ENCODE data around the gene CATSPERD. TPM values are rescaled to one million over a fixed set of nuclear protein-coding genes. Genes with fewer than 3 reads are reported as not detected.

Gene CATSPERD
- total and polyA plus RNA-seq, 2 of the 4 experiments (the other 2 are of a cell fraction) = not detected

DNA sequence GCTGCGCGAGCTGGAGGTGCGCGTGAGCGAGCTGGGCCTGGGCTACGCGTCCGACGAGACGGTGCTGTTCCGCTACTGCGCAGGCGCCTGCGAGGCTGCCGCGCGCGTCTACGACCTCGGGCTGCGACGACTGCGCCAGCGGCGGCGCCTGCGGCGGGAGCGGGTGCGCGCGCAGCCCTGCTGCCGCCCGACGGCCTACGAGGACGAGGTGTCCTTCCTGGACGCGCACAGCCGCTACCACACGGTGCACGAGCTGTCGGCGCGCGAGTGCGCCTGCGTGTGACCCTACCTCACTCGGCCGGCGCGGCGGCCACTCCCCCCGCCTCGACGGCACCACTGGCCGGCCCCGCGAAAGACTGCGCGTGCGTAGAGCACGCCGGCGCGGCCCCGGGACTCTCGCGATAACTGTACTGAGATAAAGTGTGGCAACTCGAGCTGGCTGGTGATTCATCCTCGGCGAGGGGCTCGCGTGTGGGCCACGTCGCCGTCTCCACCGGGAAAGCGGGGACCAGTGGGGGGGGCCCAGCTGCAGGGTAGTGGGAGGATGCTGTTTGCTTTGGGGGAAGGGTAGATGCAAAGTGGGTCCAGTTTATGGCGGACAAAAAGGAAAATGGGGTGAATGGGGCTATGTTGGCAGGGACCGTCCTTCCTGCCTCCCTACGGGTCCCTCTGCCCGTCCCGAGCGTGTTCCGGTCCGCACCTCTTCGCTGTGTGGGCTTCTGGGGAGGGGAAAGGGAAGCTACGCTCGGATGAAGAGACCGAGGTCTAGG lies 107.6 kb downstream of the CATSPERD start (continued):
- TF ChIP-seq, protein P1, sequence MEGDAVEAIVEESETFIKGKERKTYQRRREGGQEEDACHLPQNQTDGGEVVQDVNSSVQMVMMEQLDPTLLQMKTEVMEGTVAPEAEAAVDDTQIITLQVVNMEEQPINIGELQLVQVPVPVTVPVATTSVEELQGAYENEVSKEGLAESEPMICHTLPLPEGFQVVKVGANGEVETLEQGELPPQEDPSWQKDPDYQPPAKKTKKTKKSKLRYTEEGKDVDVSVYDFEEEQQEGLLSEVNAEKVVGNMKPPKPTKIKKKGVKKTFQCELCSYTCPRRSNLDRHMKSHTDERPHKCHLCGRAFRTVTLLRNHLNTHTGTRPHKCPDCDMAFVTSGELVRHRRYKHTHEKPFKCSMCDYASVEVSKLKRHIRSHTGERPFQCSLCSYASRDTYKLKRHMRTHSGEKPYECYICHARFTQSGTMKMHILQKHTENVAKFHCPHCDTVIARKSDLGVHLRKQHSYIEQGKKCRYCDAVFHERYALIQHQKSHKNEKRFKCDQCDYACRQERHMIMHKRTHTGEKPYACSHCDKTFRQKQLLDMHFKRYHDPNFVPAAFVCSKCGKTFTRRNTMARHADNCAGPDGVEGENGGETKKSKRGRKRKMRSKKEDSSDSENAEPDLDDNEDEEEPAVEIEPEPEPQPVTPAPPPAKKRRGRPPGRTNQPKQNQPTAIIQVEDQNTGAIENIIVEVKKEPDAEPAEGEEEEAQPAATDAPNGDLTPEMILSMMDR (conservative IDR thresholded peaks at IDR 0.05; ENCODE audit: low read depth, low read length) = no peak
- TF ChIP-seq CEBPB (IDR thresholded peaks at IDR 0.05; ENCODE audit: low read depth, low read length) = peak; percentile 91
- TF ChIP-seq FOS (IDR thresholded peaks at IDR 0.05; ENCODE audit: low read depth, low read length) = peak; percentile 74

Other genes with a start within 250 kb of the CATSPERD start
- not detected in 2 replicates for gene TINCR, start 152.7 kb upstream of the CATSPERD start, total RNA-seq (2012; rRNA removed)
- 0.03 and 0.05 TPM in 2 replicates for gene TINCR, start 152.7 kb upstream of the CATSPERD start, polyA plus RNA-seq (2012; rRNA removed)
- 11.8 and 17.8 TPM in 2 replicates for gene SAFB2, start 97.9 kb upstream of the CATSPERD start, total RNA-seq (2012; rRNA removed)
- 26.2 and 28.6 TPM in 2 replicates for gene SAFB2, start 97.9 kb upstream of the CATSPERD start, polyA plus RNA-seq (2012; rRNA removed)
- gene SAFB, start 97.6 kb upstream of the CATSPERD start, total RNA-seq (2012; rRNA removed) = 18.5 and 26.1 TPM in 2 replicates
- gene SAFB, start 97.6 kb upstream of the CATSPERD start, polyA plus RNA-seq (2012; rRNA removed) = 36.6 and 41.2 TPM in 2 replicates
- 14.5 and 15.8 TPM in 2 replicates for gene MICOS13, start 40.1 kb upstream of the CATSPERD start, total RNA-seq (2012; rRNA removed)
- 48.9 and 80.2 TPM in 2 replicates for gene MICOS13, start 40.1 kb upstream of the CATSPERD start, polyA plus RNA-seq (2012; rRNA removed)
- 1.9 and 2.2 TPM in 2 replicates for gene HSD11B1L, start 39.6 kb upstream of the CATSPERD start, total RNA-seq (2012; rRNA removed)
- 7.2 and 8.2 TPM in 2 replicates for gene HSD11B1L, start 39.6 kb upstream of the CATSPERD start, polyA plus RNA-seq (2012; rRNA removed)
- 232 and 251 TPM in 2 replicates for gene RPL36, start 30.3 kb upstream of the CATSPERD start, total RNA-seq (2012; rRNA removed)
- 757 and 1,037 TPM in 2 replicates for gene RPL36, start 30.3 kb upstream of the CATSPERD start, polyA plus RNA-seq (2012; rRNA removed)
- 64.2 and 70.3 TPM in 2 replicates for gene LONP1, start 491 bp upstream of the CATSPERD start, total RNA-seq (2012; rRNA removed)
- 90.9 and 93.2 TPM in 2 replicates for gene LONP1, start 491 bp upstream of the CATSPERD start, polyA plus RNA-seq (2012; rRNA removed)
- gene PRR22, start 64.1 kb downstream of the CATSPERD start, total RNA-seq (2012; rRNA removed) = 0.28 TPM in 1 of 2 replicates, not detected in the other
- 0.92 and 1.6 TPM in 2 replicates for gene PRR22, start 64.1 kb downstream of the CATSPERD start, polyA plus RNA-seq (2012; rRNA removed)
- gene DUS3L, start 70.5 kb downstream of the CATSPERD start, total RNA-seq (2012; rRNA removed) = 12.4 and 14.2 TPM in 2 replicates
- 21.3 and 25.6 TPM in 2 replicates for gene DUS3L, start 70.5 kb downstream of the CATSPERD start, polyA plus RNA-seq (2012; rRNA removed)
- 0.18 TPM in 1 of 2 replicates, not detected in the other for gene NRTN, start 84.4 kb downstream of the CATSPERD start, total RNA-seq (2012; rRNA removed)
- gene NRTN, start 84.4 kb downstream of the CATSPERD start, polyA plus RNA-seq (2012; rRNA removed) = 0.17 and 0.37 TPM in 2 replicates
- not detected in 2 replicates for gene FUT6, start 119.1 kb downstream of the CATSPERD start, total RNA-seq (2012; rRNA removed)
- gene FUT6, start 119.1 kb downstream of the CATSPERD start, polyA plus RNA-seq (2012; rRNA removed) = not detected in 2 replicates
- not detected in 2 replicates for gene FUT3, start 130.8 kb downstream of the CATSPERD start, total RNA-seq (2012; rRNA removed)
- gene FUT3, start 130.8 kb downstream of the CATSPERD start, polyA plus RNA-seq (2012; rRNA removed) = not detected in 2 replicates
- gene FUT5, start 149.9 kb downstream of the CATSPERD start, total RNA-seq (2012; rRNA removed) = not detected in 2 replicates
- not detected in 2 replicates for gene FUT5, start 149.9 kb downstream of the CATSPERD start, polyA plus RNA-seq (2012; rRNA removed)
- gene NDUFA11, start 183.2 kb downstream of the CATSPERD start, total RNA-seq (2012; rRNA removed) = 297 and 375 TPM in 2 replicates
- 1,140 and 1,276 TPM in 2 replicates for gene NDUFA11, start 183.2 kb downstream of the CATSPERD start, polyA plus RNA-seq (2012; rRNA removed)
- 1.4 and 1.7 TPM in 2 replicates for gene VMAC, start 184.2 kb downstream of the CATSPERD start, total RNA-seq (2012; rRNA removed)
- gene VMAC, start 184.2 kb downstream of the CATSPERD start, polyA plus RNA-seq (2012; rRNA removed) = 3.1 TPM in 2 replicates
- 0.54 and 1.4 TPM in 2 replicates for gene CAPS, start 193.6 kb downstream of the CATSPERD start, total RNA-seq (2012; rRNA removed)
- 4.9 and 5.6 TPM in 2 replicates for gene CAPS, start 193.6 kb downstream of the CATSPERD start, polyA plus RNA-seq (2012; rRNA removed)